Raji (cell line): ENCODE measurements around the gene CCDC85B.

ENCODE experiments used
- POLR2A ChIP-seq: IDR thresholded peaks from 2 replicates; pipeline ENCODE4 v1.6.1; 2011; ENCODE audit warnings: low read depth, low read length, control low read depth; ENCODE audit not compliant: insufficient read depth

Gene CCDC85B

GRCh38 chr11:65890324-65891218 lies at the start of gene CCDC85B:
Gene CCDC85B, plus strand, starts transcription at chr11:65890673. Its CDS starts 111 bp downstream, at chr11:65890784.
- peak; percentile 97 for TF ChIP-seq POLR2A

- no peak for TF ChIP-seq POLR2A
Measured at GRCh38 chr11:65842144-65842543, 48.3 kb upstream of the CCDC85B start.

GRCh38 chr11:65843811-65844210 lies 46.7 kb upstream of the CCDC85B start:
- no peak for TF ChIP-seq POLR2A

- TF ChIP-seq POLR2A: no peak
Measured at GRCh38 chr11:65844231-65844872, 46.1 kb upstream of the CCDC85B start.

GRCh38 chr11:65847746-65848145 lies 42.7 kb upstream of the CCDC85B start:
- no peak for TF ChIP-seq POLR2A

- no peak for TF ChIP-seq POLR2A
Measured at GRCh38 chr11:65849366-65849765, 41.1 kb upstream of the CCDC85B start.

- TF ChIP-seq POLR2A: no peak
Measured at GRCh38 chr11:65849771-65850216, 40.7 kb upstream of the CCDC85B start.

GRCh38 chr11:65850217-65851082 lies 40.0 kb upstream of the CCDC85B start:
- TF ChIP-seq POLR2A: no peak

GRCh38 chr11:65851083-65851579 lies 39.3 kb upstream of the CCDC85B start:
- no peak for TF ChIP-seq POLR2A

GRCh38 chr11:65851811-65852507 lies 38.5 kb upstream of the CCDC85B start:
- no peak for TF ChIP-seq POLR2A

GRCh38 chr11:65852508-65853245 lies 37.8 kb upstream of the CCDC85B start:
- no peak for TF ChIP-seq POLR2A

- TF ChIP-seq POLR2A: no peak
Measured at GRCh38 chr11:65853246-65853979, 37.1 kb upstream of the CCDC85B start.

- no peak for TF ChIP-seq POLR2A
Measured at GRCh38 chr11:65854161-65854592, 36.3 kb upstream of the CCDC85B start.
